Measurements from ENCODE around the gene PSAP. TPM values are rescaled to one million over a fixed set of nuclear protein-coding genes. Genes with fewer than 3 reads are reported as not detected.

The PSAP gene
- total RNA-seq, 2 donors from 2014 or later = 1,145 to 1,486 TPM

DNA sequence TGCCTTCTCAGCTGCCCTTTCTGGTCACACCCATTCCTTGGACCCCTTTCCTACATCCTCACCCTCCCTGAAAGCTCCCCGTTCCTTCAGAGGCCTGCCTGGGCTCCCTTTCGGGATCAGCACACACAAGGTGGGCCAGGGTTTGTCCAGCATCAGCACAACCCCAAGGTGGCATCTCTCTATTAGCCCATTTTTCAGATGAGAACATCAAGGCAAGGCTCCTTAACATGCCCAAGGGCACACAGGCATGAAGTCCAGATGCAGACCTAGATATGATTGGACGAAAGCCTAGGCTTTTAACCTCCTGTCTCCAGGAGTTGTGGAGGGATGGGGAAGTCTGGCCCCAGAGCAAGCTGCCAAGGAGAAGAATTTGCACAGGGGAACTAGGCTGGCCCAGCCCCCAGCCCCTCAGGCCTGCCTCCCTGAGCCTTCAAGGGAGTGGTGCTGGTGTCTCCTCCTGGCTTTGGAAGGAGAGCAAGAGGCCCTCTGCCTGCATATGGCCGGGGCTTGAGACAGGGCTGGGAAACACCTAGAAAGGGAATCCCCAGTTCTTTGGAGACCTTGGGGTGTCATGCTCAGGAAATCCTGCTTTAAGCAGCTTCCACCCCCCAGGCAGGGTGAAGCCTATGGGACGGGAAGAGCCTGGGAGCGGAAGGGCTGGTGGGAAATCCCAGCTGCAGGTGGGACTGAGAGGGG lies 68.7 kb downstream of the PSAP start:
- no peak for DNase-seq (ENCODE audit: low spot score)
- Histone ChIP-seq H3K4me3 (no peak overlapping the region), H3K27me3 (no peaks in the 10 kb centered on the region), H3K36me3 (no peaks in the 10 kb centered on the region), H3K4me1 (peaks cover 0 to 13% of the 10 kb centered on the region in 2 donors), H3K9me3 (no peaks in the 10 kb centered on the region), H3K27ac (no peak overlapping the region)
- TF ChIP-seq, protein P1, sequence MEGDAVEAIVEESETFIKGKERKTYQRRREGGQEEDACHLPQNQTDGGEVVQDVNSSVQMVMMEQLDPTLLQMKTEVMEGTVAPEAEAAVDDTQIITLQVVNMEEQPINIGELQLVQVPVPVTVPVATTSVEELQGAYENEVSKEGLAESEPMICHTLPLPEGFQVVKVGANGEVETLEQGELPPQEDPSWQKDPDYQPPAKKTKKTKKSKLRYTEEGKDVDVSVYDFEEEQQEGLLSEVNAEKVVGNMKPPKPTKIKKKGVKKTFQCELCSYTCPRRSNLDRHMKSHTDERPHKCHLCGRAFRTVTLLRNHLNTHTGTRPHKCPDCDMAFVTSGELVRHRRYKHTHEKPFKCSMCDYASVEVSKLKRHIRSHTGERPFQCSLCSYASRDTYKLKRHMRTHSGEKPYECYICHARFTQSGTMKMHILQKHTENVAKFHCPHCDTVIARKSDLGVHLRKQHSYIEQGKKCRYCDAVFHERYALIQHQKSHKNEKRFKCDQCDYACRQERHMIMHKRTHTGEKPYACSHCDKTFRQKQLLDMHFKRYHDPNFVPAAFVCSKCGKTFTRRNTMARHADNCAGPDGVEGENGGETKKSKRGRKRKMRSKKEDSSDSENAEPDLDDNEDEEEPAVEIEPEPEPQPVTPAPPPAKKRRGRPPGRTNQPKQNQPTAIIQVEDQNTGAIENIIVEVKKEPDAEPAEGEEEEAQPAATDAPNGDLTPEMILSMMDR (IDR thresholded peaks at IDR 0.05) = no peak

GRCh38 chr10:71780719-71781118 lies 70.3 kb downstream of the PSAP start:
- no peak for DNase-seq (ENCODE audit: low spot score)
- H3K27ac ChIP-seq = no peak overlapping the region
- TF ChIP-seq, protein P1 (IDR thresholded peaks at IDR 0.05) = no peak
- H3K36me3 ChIP-seq = no peaks in the 10 kb centered on the region
- H3K4me1 ChIP-seq = peaks cover 0 to 16% of the 10 kb centered on the region in 2 donors
- H3K4me3 ChIP-seq = no peak overlapping the region
- no peaks in the 10 kb centered on the region for H3K27me3 ChIP-seq
- no peaks in the 10 kb centered on the region for H3K9me3 ChIP-seq

DNA sequence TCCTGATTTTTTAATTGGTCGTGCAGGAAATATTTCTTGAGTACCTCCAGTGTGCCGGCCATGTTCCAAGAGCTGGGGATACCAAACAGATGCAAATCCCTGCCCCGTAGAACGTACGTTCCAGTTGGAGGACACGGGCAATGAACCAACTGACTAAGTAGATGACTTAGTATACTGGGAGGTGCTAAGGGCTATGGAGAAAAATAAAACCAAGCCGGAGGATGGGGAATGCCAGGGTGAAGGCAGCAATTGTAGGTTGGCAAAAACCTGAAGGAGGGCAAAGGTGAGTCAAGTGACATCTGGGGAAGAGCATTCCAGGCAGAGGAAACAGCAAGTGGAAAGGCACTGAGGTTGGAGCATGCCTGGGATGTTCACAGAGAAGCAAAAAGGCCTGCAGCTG lies 70.9 kb downstream of the PSAP start:
- no peaks in the 10 kb centered on the region for H3K9me3 ChIP-seq
- no peaks in the 10 kb centered on the region for H3K36me3 ChIP-seq
- no peak overlapping the region for H3K4me3 ChIP-seq
- H3K4me1 ChIP-seq = peaks cover 0 to 22% of the 10 kb centered on the region in 2 donors
- no peak for DNase-seq (ENCODE audit: low spot score)
- H3K27me3 ChIP-seq = no peaks in the 10 kb centered on the region
- TF ChIP-seq, protein P1 (IDR thresholded peaks at IDR 0.05) = no peak
- H3K27ac ChIP-seq = no peak overlapping the region

GRCh38 chr10:71779641-71780040 lies 71.4 kb downstream of the PSAP start:
- TF ChIP-seq, protein P1 (IDR thresholded peaks at IDR 0.05) = no peak
- Histone ChIP-seq H3K27me3 (no peaks in the 10 kb centered on the region), H3K4me3 (no peak overlapping the region), H3K36me3 (no peaks in the 10 kb centered on the region), H3K9me3 (no peaks in the 10 kb centered on the region), H3K27ac (no peak overlapping the region), H3K4me1 (peaks cover 0 to 27% of the 10 kb centered on the region in 2 donors)
- no peak for DNase-seq (ENCODE audit: low spot score)

DNA sequence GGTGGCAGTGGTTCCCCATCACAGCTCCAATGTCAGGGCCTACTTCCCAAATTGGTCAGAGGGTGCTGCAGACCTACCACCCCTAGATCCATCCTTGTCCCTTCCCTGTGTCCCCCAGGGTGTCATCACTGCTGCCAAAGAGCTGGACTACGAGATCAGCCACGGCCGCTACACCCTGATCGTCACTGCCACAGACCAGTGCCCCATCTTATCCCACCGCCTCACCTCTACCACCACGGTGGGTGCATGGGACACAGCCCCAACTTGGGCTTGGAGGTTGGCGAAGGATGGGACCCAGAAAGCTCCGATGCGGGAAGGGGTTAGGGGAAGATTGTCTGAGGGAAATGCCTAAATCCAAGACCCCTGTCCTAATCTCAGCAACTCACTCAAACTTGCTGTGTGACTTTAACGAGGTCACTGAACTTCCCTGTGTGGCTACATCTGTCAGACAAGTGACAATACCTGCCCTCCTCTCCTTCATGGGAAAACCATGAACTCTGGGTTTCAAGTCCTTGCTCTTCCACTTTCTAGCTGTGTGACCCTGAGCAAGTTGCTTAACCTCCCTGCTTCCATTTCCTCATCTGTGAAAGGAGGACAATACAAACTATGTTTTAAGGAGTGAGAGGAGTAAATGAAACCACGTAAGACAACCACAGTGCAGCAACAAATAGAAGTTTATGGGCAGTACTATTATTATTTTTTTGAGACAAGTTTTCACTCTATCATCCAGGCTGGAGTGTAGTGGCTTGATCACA lies 72.8 kb downstream of the PSAP start:
- Histone ChIP-seq H3K36me3 (no peaks in the 10 kb centered on the region), H3K4me3 (no peak overlapping the region), H3K9me3 (no peaks in the 10 kb centered on the region), H3K27ac (no peak overlapping the region), H3K27me3 (no peaks in the 10 kb centered on the region), H3K4me1 (peaks cover 0 to 34% of the 10 kb centered on the region in 2 donors)
- TF ChIP-seq, protein P1 (IDR thresholded peaks at IDR 0.05) = no peak
- DNase-seq (ENCODE audit: low spot score) = no peak

All from right atrium auricular region (tissue), 2 donors.